Glomerular visceral epithelial cell (primary cell): ENCODE results near the gene TMCO6.
A peak's percentile ranks its signal among the peaks of the same experiment; 100 is the strongest.
"Not testable (repeated sequence)": the region's sequence is repeated elsewhere in the genome, so short reads cannot be mapped to it uniquely, and the experiment has no call there.

Experiments
- DNase-seq: peaks from one replicate; pipeline ENCODE4 v3.0.0-alpha.2; 2016; ENCODE audit errors: extremely low spot score

Gene TMCO6

DNA sequence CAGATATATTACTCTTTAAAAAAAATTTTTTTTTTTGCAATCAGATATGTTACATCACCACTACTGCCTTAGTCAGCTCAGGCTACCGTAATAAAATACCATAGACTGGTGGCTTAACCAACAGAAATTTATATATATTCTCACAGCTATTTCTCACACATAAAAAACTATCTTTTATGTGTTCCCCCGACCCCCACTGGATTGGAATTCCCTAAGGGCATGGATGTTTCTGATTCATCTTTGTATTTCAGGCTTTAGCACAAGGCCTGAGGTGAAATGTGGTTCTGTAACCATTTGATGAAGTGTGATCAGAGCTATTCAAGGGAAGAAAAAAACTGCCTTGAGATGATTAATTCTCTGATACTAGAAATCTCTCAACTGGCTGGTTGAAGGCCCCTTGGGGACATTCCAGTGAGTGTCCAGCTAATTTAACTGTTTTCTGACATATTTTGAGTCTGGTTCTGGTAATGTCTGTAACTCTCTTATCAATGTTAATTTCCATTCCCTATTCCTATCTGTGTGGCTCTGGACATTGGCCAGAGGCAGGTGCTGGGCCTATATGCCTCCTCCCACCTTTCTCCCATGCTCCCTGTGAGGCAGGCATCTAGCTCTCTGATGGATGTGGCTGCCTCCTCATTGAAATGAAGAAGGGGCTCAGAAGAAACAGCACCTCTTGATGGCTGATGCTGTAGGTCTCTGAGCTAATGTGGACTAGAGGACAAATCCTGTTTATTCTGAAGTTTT, 8.8 kb upstream of the TMCO6 start:
- DNase-seq, result peak; percentile 28

DNA sequence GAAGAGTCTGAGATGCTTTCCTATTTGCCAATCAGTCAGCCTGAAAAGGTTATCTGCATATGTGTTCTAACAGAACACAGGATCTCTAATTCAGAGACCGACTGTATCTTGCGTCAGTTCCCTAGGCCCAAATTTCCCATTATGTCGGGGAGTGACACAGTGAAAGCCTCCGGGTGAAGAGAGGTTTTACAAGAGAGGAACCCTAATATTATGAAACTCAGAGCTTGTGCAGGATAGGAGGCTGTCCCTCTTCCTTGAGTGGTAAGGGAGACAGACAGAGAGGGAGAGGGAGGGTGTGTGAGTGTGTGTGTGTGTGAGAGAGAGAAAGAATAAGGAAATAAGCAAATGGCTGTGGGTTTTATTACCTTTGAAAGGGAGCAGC, 8.2 kb upstream of the TMCO6 start:
- DNase-seq, result no peak

DNA sequence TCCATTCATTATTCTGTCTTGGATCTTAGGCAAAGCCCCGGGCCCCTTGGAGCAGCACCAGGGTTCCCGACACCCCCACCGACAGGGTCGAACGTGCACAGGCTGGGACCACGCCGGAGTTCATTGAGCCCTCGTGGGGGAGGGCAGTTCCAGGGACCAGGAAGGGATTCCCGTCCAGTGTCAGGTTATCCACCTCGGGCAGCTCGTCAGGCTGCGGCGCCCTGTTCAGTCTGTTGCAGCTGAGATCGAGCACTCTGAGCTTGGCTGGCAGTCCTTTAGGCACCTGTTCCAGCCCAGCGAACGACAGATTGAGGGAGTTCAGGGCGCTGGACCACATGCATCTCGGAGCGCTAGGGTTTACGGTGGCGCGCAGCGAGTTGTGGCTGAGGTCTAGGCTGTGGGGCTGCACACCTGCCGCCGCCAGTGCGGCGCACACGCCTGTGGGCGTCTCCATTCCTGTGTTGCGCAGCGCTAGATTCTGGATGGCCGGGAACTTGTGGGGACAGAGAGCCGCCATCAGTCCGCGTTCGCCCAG, 7.4 kb upstream of the TMCO6 start:
- no peak for DNase-seq

DNA sequence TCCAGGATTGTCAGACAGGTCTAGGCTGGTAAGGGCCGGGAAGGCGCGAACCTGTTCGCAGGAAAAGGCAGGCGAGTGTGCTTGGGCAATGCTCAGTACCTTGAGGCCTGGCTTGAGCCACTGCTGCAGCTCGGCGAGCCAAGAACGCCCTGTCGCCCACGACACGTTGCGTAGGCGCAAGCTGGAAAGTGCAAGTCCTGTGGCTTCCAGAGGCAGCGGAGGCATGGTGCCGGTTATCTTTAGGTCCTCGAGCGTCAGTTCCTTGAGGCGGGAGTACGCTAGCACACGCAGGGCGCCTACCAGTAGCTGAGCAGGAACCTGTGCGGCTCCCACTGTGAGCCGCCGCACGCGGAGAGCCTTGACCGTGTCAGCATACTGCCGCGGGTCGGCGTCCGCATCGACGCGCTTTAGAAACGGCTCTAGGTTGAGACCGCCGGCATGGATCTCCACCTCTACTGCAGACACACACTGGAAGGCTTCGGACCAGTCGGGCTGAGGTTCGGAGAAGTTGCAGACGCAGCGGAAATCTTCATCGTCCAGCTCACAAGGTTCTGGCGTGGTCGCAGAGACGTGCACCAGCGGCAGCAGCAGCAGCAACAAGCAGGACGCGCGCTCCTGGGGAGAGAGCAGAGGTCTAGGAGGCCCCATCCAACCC, 6.8 kb upstream of the TMCO6 start:
- peak; percentile 22 for DNase-seq

DNA sequence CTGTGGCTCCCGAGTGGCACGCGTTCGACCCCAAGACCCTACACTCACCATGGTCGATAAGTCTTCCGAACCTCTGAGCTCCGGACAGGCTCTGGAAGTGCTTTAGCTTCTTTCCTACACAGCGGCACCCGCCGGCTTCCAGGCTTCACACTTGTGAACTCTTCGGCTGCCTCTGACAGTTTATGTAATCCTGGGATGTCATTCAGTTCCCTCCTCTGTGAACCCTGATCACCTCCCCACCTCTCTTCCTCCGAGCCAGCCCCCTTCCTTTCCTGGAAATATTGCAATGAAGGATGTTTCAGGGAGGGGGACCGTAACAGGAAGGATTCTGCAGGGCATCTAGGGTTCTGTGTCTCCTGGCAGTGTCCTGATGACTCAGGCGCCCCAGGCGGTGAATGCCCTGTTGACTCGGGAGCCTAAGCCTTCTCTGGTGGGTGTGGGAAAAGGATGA, 6.2 kb upstream of the TMCO6 start, which contains the start of gene CD14:
TSS of gene CD14 (minus strand) at position 155 of the 451 bp plus-strand sequence. CDS start at position 51, 104 bp downstream.
- DNase-seq, result peak; percentile 64

DNA sequence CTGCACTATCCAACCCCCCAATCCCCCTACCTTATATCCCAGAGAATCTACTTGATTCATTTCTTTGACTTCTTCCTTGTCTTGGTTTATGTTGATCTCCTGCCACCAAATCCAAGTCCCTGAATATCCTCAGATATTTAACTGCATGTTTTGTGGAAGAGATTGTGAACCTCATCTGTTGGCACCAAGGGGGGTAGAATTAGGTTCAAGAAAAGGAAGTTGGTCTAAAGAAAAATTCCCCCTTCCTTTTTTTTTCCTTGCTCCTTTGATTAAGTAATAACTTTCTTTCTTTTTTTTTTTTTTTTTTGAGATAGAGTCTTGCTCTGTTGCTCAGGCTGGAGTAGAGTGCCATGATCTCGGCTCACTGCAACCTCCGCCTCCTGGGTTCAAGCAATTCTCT, 5.8 kb upstream of the TMCO6 start:
- DNase-seq, result no peak

DNA sequence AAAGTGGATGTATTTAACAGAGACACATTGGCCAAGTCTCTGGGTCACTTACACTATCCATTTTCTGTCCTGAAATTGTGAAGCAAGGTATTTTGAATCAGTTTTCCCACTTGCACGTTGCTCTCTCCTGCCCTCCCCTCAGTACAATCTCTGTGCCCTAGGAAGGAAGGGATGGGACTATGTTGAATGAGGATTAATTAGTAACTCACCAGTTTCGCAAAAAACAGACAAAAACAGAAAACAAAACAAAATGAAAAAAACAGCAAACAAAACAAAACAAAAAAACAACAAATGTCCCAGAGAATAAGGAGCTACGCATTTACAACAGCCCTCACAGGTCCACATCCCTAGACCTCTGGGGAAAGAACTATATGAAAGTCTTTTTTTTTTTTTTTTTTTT, 5.1 kb upstream of the TMCO6 start:
- no peak for DNase-seq

DNA sequence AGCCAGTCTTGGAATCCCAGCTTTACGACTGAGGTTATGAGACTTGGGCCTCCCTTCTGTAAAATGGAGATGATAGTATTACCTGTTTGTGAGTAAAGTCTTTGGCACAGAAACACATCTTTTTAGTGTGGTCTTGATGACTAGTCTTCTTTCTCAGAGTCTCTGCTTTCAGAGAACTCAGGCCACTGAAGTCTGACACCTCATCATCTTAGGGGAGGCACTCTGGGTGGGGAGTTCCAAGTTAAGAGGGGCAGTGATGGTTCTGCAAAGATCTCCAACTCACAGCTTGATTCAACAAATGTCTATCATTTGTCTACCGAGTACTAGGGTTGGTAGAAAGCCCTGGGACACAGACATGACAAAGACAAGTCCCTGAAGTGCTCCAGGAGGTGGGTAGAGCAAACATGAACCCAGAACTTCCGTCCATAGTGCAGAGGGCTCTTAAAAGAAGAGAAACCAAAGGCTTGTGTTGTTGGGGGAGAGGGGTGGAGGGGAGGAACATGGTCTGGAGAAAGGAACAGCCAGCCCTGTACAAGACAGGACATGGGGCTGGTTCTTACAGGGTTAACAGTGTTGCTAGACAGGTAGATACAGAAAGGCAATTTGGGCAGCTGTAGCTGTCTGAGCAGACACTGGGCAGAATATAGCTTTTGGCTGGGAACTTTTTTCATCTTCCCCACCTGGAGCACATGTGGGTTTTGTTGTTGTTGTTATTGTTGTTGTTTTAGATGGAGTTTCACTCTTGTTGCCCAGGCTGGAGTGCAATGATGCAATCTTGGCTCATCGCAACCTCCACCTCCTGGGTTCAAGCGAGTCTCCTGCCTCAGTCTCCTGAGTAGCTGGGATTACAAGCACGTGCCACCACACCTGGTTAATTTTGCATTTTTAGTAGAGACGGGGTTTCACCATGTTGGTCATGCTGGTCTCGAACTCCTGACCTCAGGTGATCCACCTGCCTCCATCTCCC, 3.7 kb upstream of the TMCO6 start:
- DNase-seq, result no peak

DNA sequence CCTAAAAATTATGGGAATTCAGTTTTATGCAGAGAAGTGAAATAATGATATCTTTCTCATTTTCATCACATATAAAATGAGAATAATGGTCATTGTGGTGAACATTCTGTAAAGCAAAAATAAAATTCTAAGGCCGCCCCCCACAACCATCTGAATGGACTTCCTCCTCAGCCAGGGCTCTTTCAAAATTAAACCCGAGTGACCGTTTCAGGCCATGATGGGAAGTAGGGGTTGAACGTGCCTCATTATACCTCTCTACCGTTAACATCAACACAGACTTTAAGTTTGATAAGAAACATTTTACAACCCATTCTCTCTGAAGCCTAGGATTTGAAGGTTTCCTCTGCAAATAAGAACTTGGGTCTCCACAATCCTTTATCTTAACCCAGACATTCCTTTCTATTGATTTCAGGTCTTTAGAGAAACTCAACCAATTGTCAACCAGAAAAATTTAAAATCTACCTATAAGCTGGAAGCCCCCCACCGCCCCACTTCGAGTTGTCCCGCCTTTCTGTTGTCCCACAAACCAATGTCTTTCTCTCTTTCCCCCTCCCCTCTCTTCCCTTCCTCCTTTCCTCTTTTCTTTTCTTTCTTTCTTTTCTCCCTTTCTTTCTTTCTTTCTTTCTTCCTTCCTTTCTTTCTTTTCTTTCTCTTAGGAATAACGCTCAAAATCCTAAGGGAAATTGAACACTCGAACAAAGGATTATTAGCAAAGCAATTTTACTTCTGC, 1.7 kb upstream of the TMCO6 start:
- no peak for DNase-seq

DNA sequence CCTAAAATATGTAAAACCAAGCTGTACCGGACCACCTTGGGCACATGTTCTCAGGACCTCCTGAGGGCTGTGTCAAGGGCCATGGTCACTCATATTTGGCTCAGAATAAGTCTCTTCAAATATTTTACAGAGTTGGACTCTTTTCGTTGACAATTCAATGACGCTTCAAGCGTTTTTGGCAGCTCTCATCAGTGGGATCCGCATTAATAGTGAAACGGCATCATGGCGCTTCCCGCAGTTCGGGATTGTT, 428 bp upstream of the TMCO6 start:
- not testable (repeated sequence) for DNase-seq

DNA sequence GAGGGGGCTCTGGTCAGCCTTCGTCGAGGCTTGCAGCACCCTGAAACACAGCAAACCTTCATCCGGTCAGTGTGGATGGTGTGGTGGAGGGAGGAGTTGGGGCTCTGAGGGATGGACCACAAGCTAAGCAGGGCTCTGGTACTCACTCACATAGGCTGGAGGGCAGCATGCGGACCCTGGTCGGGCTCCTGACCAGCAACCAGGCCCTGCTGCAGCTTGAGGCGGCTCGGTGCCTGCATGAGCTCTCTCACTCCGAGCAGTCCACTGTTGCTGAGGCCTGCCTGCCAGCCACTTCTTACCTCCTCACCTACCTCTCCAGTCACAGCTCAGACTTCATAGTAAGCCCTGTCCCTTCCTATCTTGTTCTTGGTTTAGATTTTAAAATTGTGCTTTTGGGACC, 2.5 kb downstream of the TMCO6 start:
- no peak for DNase-seq

DNA sequence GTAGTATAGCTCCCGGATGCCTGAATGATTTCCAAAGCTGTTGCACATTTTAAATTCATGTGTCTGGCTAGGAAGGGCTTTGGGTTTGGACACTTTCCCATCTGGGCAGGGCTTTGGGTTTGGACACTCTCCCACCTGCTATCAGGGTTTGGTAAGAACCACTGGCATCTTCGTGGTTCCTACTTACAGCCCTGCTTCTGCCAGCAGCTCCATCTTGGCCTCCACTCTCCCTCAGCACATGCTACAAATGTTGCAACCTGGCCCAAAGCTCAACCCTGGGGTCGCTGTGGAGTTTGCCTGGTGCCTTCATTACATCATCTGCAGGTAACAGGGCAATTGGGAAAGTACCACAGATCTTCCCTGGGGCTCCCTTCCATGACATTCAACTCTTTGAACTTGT, 3.5 kb downstream of the TMCO6 start:
- DNase-seq, result peak; percentile 45

DNA sequence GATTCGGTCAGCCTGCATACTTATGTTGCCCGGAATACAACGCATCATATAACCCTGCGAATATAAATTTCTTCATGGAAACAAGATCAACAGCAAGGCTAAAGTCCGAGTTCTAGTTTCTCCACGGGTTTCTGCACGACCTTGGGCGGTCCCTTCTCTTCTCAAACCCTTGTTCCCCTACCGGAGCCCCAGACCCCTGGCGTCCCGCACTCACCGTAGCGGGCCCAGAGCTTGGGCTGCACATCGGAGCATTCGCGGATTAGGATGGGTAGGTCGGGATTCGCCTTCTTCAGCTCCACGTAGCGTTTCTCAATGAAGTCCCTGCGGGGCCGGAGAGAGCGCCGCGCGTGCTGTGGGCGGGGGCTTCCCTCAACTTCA, 7.8 kb downstream of the TMCO6 start:
- no peak for DNase-seq

DNA sequence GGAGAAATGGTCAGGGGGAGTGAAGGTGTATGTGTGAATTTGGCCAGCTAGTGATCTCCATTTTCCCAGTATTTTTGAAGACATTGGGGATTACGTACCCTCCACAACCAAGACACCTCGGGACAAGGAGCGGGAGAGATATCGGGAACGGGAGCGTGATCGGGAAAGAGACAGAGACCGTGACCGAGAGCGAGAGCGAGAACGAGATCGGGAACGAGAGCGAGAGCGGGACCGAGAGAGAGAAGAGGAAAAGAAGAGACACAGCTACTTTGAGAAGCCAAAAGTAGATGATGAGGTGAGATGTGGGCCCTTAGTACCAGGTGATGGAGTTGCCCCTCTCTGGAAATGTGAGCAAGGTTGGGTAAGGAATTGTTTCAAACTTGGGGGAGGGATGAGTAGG, 19.6 kb downstream of the TMCO6 start:
- no peak for DNase-seq

DNA sequence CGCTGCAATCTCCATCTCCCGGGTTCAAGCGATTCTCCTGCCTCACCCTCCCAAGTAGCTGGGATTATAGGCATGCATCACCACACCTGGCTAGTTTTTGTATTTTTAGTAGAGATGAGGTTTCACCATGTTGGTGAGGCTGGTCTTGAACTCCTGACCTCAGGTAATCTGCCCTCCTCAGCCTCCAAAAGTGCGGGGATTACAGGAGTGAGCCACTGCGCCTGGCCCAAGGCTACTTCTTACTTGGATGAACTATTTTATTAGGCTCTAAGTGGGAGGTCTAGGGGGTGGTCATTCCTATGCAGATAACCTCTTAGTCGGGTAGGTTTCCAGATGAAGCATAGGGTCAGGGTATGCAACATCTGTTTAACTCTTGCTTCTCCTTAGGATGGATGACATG, 21.1 kb downstream of the TMCO6 start:
- DNase-seq, result not testable (repeated sequence)

DNA sequence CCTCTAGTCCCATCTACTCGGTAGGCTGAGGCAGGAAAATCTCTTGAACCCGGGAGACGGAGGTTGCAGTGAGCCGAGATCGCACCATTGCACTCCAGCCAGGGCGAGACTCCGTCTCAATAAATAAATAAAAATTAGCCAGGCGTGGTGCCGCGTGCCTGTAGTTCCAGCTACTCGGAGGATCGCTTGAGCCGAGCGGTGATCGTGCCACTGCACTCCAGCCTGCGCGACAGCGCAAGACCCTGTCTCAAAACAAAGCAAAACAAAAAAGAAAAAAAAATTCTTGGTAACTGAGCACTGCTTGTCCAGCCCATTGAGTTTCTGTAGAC, 24.7 kb downstream of the TMCO6 start:
- DNase-seq, result no peak

DNA sequence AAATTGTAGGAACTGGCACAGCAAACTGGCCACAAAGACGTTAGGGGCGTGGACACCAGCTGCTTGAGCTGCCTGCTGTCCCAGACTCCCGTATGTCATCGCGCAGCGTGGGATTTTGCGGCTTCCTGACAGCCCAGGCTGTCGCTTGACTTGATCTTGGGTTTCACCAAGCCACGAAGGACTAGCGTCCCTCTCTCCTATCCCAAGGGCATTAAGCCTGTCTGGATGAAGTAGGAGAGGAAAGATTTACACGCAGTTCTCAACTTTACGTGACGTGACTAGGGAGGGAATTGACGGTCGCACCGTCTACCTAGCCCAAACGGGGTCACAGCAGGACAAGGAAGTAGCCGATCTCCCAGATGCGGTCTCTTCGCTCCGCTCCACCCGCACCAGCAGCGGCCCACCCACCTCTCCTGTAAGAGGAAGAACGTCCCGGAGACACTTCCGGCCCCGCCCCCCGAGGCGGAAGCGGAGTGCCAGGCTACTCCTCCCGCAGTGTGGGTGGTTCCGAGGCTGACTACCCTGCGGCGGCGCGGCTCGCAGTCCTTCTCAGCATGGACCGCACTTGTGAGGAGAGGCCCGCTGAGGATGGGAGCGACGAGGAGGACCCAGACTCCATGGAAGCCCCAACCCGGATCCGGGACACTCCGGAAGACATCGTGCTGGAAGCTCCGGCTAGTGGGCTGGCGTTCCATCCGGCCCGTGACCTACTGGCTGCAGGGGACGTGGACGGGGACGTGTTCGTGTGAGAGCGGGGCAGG, 25.3 kb downstream of the TMCO6 start, which contains the start of gene WDR55:
TSS of gene WDR55 (plus strand) at position 546 of the 761 bp plus-strand sequence. CDS start at position 555, 9 bp downstream.
- DNase-seq, result peak; percentile 95

DNA sequence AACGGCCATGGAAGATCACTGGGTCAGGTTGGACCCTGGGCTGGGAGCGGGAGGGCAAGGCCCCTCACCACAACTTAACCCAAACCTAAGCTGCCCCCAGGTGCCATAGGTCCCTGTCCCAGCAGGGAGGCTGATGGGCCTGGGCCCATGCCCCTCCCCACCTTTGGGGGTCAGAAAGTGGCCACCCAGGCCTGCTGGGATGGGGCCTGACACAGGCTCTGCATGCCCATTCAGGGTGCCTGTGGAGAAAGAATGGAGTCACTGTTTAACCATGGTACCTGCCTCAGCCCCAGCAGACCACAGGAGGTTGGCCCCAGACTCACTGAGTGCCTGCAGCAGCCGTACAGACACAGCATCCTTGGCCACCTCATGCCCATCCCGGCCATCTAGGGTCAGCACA, 31.8 kb downstream of the TMCO6 start:
- not testable (repeated sequence) for DNase-seq

DNA sequence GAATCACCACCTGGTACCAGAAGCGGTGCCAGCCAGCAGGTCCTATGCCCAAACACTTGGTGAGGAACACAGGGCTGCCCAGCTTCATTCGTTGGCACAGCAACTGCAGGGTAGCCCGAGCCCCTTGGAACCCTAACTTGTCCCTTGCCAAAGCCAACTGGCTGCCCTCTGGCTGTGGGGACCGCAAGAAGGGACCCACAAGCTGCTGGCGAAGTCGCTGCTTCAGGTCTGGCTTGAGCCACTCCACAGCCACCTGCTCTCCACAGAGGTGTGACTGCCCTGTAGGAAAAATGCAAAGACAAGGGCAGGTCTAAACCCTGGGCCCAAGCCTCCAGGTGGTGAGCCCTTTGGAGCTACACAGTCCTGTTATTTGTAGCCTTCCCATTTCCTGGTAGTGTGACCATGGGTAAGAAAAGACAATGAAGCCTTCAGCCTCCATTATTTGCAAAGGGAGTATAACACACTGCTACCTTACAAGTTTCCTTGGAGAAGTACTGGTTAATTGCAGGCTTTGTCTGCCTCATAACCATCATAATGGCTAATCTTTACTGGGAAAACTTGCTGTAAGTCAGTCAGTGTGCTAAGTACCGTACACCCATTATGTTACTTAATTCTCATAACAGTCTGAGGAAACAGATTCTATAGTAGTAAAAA, 32.3 kb downstream of the TMCO6 start:
- no peak for DNase-seq

DNA sequence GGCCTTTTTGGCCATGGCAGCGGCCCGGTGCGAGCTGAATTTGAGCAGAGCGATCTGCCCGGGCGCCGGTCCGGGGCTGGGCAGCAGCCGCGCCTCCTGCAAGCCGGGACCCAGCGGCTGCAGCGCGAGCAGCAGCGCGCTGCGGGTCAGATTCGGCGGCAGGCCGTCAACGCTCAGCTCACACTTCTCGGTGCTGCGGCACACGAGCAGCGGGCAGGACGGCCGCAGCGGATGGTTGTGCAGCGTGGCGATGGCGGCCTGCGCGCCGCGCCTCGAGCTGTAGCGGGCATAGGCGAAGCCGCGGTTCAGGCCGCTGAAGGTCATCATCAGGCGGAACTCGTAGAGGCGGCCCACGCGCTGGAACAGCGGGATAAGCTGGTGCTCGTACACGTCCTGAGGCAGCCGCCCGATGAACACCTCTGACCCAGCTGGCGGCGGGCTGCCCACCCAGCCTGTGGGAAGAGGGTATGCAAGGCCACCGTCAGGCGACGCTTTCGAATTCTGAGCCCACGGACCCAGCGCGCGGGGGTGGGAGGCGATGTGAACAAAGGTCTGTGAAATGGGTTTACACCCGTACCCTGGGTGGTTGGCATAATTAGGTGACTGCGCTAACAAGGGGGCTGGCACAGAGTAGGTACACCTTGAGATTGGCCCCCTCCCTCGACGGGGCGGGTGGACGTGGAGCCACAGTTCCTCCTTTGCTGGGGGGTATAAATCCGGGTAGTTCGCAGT, 33.4 kb downstream of the TMCO6 start:
- no peak for DNase-seq
